ENCODE results near the gene NWD2. TPM values are rescaled to one million over a fixed set of nuclear protein-coding genes. Genes with fewer than 3 reads are reported as not detected.

NWD2 gene
- polyA plus RNA-seq, 1 donor (not counting 4 experiments of a cell fraction or from before 2014, with no cell fraction given): 0.10 TPM

GRCh38 chr4:37299468-37299867 lies 54.9 kb downstream of the NWD2 start:
- no peak overlapping the region for H3K27ac ChIP-seq (ENCODE audit: control insufficient read depth, insufficient read depth, low read length)
- no peaks in the 10 kb centered on the region for H3K36me3 ChIP-seq (ENCODE audit: control insufficient read depth in 2 of 2, extremely low read depth in 1 of 2, insufficient read depth in 2 of 2, low read length in 2 of 2)
- dilution Hi-C loops (cut with MboI; ENCODE audit: extremely low pct_ligation_motif_present, low sequenced_read_pairs): no loop called here
- no peak overlapping the region for H3K4me3 ChIP-seq (ENCODE audit: control insufficient read depth in 2 of 3, extremely low read depth in 1 of 3, insufficient read depth in 2 of 3, low read depth in 1 of 3, low read length in 3 of 3)
- H2AFZ ChIP-seq (ENCODE audit: control insufficient read depth, low read length): no peak overlapping the region
- no peaks in the 10 kb centered on the region for H3K27me3 ChIP-seq (ENCODE audit: control insufficient read depth, extremely low read depth, insufficient read depth, low read length)
- H3K4me2 ChIP-seq (ENCODE audit: control insufficient read depth, extremely low read depth, insufficient read depth, low read depth, low read length): no peak overlapping the region
- H3K4me1 ChIP-seq (ENCODE audit: control insufficient read depth, extremely low read depth, insufficient read depth, low read length): no peaks in the 10 kb centered on the region
- H3K9me1 ChIP-seq (ENCODE audit: control insufficient read depth, extremely low read depth, insufficient read depth, low read length): no peaks in the 10 kb centered on the region
- TF ChIP-seq EZH2 (IDR thresholded peaks at IDR 0.05; ENCODE audit: low read length): no peak
- no peak for TF ChIP-seq CTCF (optimal IDR thresholded peaks at IDR 0.05 in 1 of 3, IDR thresholded peaks at IDR 0.05 in 1 of 3, conservative IDR thresholded peaks at IDR 0.05 in 1 of 3; ENCODE audit: extremely low read depth in 1 of 3, insufficient read depth in 2 of 3, low read length in 3 of 3)
- no peaks in the 10 kb centered on the region for H3K9me3 ChIP-seq (ENCODE audit: control insufficient read depth, low read depth, low read length)
- H4K20me1 ChIP-seq (ENCODE audit: control insufficient read depth, extremely low read depth, insufficient read depth, low read length): no peaks in the 10 kb centered on the region
- no peaks in the 10 kb centered on the region for H3K79me2 ChIP-seq (ENCODE audit: control insufficient read depth, insufficient read depth, low read length)
- DNase-seq (ENCODE audit: low read depth, low spot score): no peak
- no peak overlapping the region for H3K9ac ChIP-seq (ENCODE audit: control insufficient read depth, extremely low read depth, insufficient read depth, low read length)
- no peak for FAIRE-seq

- no peak for TF ChIP-seq EZH2 (IDR thresholded peaks at IDR 0.05; ENCODE audit: low read length)
- TF ChIP-seq CTCF (optimal IDR thresholded peaks at IDR 0.05 in 1 of 3, IDR thresholded peaks at IDR 0.05 in 1 of 3, conservative IDR thresholded peaks at IDR 0.05 in 1 of 3; ENCODE audit: extremely low read depth in 1 of 3, insufficient read depth in 2 of 3, low read length in 3 of 3): no peak
- H3K27ac ChIP-seq (ENCODE audit: control insufficient read depth, insufficient read depth, low read length): no peak overlapping the region
- H3K9ac ChIP-seq (ENCODE audit: control insufficient read depth, extremely low read depth, insufficient read depth, low read length): no peak overlapping the region
- no peaks in the 10 kb centered on the region for H3K9me3 ChIP-seq (ENCODE audit: control insufficient read depth, low read depth, low read length)
- no peaks in the 10 kb centered on the region for H3K4me1 ChIP-seq (ENCODE audit: control insufficient read depth, extremely low read depth, insufficient read depth, low read length)
- H3K4me3 ChIP-seq (ENCODE audit: control insufficient read depth in 2 of 3, extremely low read depth in 1 of 3, insufficient read depth in 2 of 3, low read depth in 1 of 3, low read length in 3 of 3): no peak overlapping the region
- dilution Hi-C loops (cut with MboI; ENCODE audit: extremely low pct_ligation_motif_present, low sequenced_read_pairs): no loop called here
- H3K4me2 ChIP-seq (ENCODE audit: control insufficient read depth, extremely low read depth, insufficient read depth, low read depth, low read length): no peak overlapping the region
- no peak for FAIRE-seq
- DNase-seq (ENCODE audit: low read depth, low spot score): no peak
- no peaks in the 10 kb centered on the region for H3K79me2 ChIP-seq (ENCODE audit: control insufficient read depth, insufficient read depth, low read length)
- H3K36me3 ChIP-seq (ENCODE audit: control insufficient read depth in 2 of 2, extremely low read depth in 1 of 2, insufficient read depth in 2 of 2, low read length in 2 of 2): no peaks in the 10 kb centered on the region
- no peaks in the 10 kb centered on the region for H4K20me1 ChIP-seq (ENCODE audit: control insufficient read depth, extremely low read depth, insufficient read depth, low read length)
- H3K27me3 ChIP-seq (ENCODE audit: control insufficient read depth, extremely low read depth, insufficient read depth, low read length): no peaks in the 10 kb centered on the region
- no peaks in the 10 kb centered on the region for H3K9me1 ChIP-seq (ENCODE audit: control insufficient read depth, extremely low read depth, insufficient read depth, low read length)
- H2AFZ ChIP-seq (ENCODE audit: control insufficient read depth, low read length): no peak overlapping the region
Observed at GRCh38 chr4:37304612-37305011, 60.1 kb downstream of the NWD2 start.

Data from keratinocyte (primary cell).